Large intestine (tissue), 3 donors: ENCODE data around the gene USP15. TPM values are rescaled to one million over a fixed set of nuclear protein-coding genes. Genes with fewer than 3 reads are reported as not detected.

ENCODE experiments used
- DNase-seq, 2 donors: peaks; one replicate each; pipeline versions ENCODE4 v3.0.0 to v3.0.0-alpha.2; 2013
- H3K27ac ChIP-seq: one replicate; pipeline ENCODE4 v1.5.1; 2013; ENCODE audit warnings: low read length
- H3K27me3 ChIP-seq: 2 replicates; pipeline ENCODE4 v1.6.1; 2013; ENCODE audit warnings: low read length; ENCODE audit not compliant: control insufficient read depth, insufficient read depth
- H3K36me3 ChIP-seq: 2 replicates; pipeline ENCODE4 v1.6.1; 2013; ENCODE audit warnings: low read length; ENCODE audit not compliant: control insufficient read depth, insufficient read depth
- H3K4me1 ChIP-seq: one replicate; pipeline ENCODE4 v1.6.1; 2013; ENCODE audit warnings: low read length; ENCODE audit not compliant: control insufficient read depth, insufficient read depth
- H3K4me3 ChIP-seq: one replicate; pipeline ENCODE4 v1.5.1; 2013; ENCODE audit warnings: low read length
- H3K9me3 ChIP-seq: one replicate; pipeline ENCODE4 v1.6.1; 2013; ENCODE audit warnings: mild to moderate bottlenecking, low read depth, low read length, moderate library complexity; ENCODE audit not compliant: control insufficient read depth
- WGBS: methylation state at CpG from one replicate; pipeline ENCODE4 v1.1.5; 2013; ENCODE audit warnings: low lambda C conversion rate; ENCODE audit not compliant: insufficient coverage; 5-methylcytosine and 5-hydroxymethylcytosine counted together
- polyA plus RNA-seq: library from polyadenylated mRNA; unstranded; fragments of 120-200 nt; gene quantifications from one replicate; pipeline ENCODE4 v1.2.1, GENCODE V29; 2013

USP15 gene
- polyA plus RNA-seq, 1 donor, result 66.1 TPM

DNA sequence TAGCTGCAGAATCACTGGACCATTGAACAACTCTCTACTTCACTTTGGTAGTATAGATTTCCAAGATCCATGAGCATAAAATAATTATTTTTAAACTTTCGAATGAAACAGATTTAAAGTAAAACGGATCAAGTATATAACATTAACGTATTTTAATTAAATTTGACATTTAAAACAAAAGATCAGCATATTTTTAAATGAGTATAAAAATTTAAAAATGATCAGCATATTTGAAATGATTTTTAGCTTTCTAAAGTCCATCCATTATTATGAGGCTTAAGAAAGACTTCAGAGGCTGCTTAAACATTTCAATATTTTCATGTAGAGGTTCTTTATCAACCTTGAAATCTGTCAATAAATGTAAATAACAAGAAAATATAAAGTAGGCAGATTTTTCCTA is 5.2 kb upstream of the USP15 start:
- no peaks in the 10 kb centered on the region for H3K9me3 ChIP-seq
- H3K4me1 ChIP-seq, result no peaks in the 10 kb centered on the region
- H3K27me3 ChIP-seq, result no peaks in the 10 kb centered on the region
- H3K27ac ChIP-seq, result no peak overlapping the region
- no peaks in the 10 kb centered on the region for H3K36me3 ChIP-seq
- WGBS, result 96% methylated on average over 3 of the region's 3 CpGs
- no peak for DNase-seq
- no peak overlapping the region for H3K4me3 ChIP-seq

DNA sequence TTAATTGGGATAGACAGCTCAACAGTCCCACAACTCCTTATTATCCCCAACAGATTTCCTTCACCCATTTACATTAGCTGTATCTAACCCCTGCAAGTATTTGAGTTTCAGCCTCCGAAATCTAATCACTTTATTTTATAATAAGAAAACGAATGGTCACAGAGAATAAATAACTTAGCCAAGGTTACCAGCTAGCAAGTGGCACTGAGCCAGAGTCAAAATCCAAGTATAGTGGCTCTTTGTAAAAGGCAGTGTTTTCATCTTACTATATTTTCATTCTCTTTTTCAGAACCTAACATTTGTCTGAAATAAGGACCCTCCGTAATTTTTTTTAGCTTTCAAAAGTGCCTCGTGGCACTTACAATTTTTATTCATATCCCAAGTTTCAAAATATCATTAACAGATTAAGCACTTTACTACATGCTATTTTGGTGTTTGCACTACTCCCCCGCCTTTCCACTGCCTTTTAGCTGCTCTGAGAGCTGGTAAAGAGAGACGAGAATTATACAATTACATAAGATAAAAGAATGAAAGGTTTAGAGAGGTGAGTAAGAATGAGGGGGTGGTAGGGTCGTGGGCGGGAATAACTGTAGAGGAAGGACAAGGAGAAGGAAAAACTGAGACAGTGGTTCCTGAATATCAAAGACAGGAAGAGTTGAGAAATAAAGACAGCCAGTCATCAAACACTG is 3.7 kb upstream of the USP15 start:
- H3K27ac ChIP-seq, result no peak overlapping the region
- no peaks in the 10 kb centered on the region for H3K27me3 ChIP-seq
- no peaks in the 10 kb centered on the region for H3K9me3 ChIP-seq
- no peaks in the 10 kb centered on the region for H3K36me3 ChIP-seq
- whole genome bisulfite sequencing, result 87% methylated on average over 7 of the region's 8 CpGs
- H3K4me1 ChIP-seq, result peaks cover under 1% of the 10 kb centered on the region
- no peak for DNase-seq
- H3K4me3 ChIP-seq, result no peak overlapping the region

DNA sequence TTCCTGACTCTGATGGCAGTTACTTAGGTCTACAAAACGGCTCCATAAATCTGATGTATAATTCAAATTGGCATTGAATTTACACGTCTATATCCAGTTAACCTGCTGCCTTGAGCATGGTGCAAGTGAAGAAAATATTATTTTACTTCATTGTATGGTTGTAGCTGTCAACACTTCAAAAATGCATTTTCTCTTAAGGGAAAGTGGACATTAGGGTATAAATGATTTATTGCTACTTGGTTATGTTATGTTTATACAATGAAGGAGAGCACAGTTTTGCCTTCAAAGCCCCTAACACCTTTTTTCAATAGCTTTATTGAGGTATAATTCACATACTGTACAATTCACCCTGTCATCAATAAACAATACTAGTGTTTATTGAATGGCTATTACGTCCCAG is 2.0 kb upstream of the USP15 start:
- Histone ChIP-seq H3K4me3 (no peak overlapping the region), H3K27ac (no peak overlapping the region), H3K36me3 (no peaks in the 10 kb centered on the region), H3K4me1 (peaks cover 5% of the 10 kb centered on the region), H3K27me3 (no peaks in the 10 kb centered on the region), H3K9me3 (no peaks in the 10 kb centered on the region)
- DNase-seq, result no peak
- 93% methylated on average over 2 of the region's 3 CpGs for WGBS

DNA sequence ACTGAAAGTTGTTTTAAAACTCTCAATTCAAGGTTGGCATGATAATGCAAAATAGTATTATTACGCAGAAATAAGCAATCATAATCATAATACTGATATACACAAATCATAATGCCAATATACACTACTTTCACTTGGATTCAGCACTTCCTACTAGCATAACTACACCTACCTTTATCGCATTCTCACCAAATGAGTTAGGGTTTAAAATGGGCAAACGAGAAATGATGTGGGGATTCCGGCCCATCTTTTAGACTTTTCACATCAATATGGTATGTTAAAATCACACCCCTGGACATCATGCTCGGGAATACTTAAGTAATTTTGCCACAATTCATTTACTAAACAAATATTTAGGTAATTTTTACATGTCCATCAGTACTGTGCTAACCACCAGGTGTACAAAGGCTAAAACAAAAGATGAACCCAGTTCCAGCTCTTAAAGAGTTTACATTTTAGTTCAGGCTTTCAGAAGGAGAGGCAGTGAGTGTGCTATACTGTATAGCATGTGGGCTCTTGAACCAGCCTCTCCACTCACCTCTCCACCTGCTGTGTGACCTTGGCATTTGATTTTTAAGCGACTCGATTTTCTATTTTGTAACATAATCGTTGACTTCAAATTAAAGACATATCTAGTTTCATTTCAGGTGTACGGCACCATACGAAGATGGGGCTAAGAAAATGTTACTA is 1.1 kb upstream of the USP15 start:
- peak overlapping the region; percentile 94 for H3K4me3 ChIP-seq
- H3K27me3 ChIP-seq, result no peaks in the 10 kb centered on the region
- no peak for DNase-seq
- H3K4me1 ChIP-seq, result peaks cover 5% of the 10 kb centered on the region
- no peaks in the 10 kb centered on the region for H3K9me3 ChIP-seq
- peak overlapping the region; percentile 92 for H3K27ac ChIP-seq
- no peaks in the 10 kb centered on the region for H3K36me3 ChIP-seq
- 0% methylated on average over 5 of the region's 10 CpGs for WGBS

DNA sequence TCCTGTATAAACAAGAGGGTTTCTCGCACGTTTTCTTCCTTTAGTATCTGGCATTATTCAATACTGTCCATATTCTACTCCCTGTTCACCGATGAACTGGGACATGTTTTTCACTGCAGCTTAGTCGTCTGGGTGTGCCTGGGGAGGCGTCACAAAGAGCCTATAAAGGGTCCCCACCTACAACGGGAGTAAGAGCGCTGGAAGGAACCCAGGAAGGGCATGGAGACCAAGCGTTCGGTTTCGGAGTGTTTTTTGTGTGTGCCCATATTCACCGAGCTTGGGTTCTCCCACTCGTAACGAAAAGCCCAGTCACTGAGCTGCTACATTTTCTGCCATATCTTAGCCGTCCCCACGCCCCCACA is 592 bp upstream of the USP15 start:
- H3K27ac ChIP-seq, result peak overlapping the region; percentile 92
- peaks cover 5% of the 10 kb centered on the region for H3K4me1 ChIP-seq
- peak overlapping the region; percentile 94 for H3K4me3 ChIP-seq
- H3K9me3 ChIP-seq, result no peaks in the 10 kb centered on the region
- 0% methylated on average over 2 of the region's 15 CpGs for WGBS
- no peak for DNase-seq
- H3K36me3 ChIP-seq, result no peaks in the 10 kb centered on the region
- H3K27me3 ChIP-seq, result no peaks in the 10 kb centered on the region

DNA sequence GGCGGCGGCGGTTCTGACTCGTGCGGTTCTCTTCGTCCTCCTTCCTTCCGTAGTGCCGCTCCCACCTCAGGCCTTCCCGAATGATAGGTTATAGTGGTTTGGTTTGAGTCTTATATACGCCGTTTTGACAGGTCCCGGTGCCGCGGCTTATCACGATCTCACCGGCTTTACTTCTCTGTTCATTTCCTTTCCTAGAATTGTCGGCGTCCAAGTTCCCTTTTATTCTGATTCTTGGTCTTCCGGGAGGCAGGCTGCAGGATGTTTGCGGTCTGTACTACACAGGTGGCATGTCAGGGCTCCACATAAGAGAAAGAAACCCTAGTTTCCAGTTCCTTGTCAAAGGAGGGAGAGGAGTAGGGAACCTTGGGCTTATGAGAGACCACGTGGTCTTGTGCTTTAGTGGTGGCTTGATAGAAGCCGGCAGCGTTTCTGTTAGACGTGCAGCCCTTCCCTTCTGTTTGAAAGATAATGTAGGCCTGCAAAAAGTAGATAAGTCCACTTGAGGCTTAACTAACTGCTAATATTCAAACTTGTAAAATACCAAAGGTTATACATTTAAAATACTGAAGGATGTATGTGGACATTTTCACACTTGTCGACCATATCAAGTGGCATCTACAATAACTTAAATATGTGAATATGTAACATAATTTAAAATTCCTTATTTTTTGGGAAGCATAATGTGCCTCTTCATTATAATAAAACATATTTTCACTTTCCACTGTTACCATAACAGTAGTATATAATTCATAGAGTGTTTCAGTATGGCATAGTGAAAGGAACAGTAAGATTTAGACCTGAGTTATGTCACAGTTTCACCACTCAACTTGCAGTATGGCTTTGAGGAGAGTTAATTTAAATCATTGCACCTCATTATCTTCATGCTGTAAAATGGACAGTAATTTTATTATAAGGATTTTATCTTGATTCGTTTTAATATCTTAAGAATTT is 804 bp downstream of the USP15 start:
- Histone ChIP-seq H3K4me1 (peaks cover 5% of the 10 kb centered on the region), H3K36me3 (no peaks in the 10 kb centered on the region), H3K27ac (peak overlapping the region; percentile 92), H3K9me3 (no peaks in the 10 kb centered on the region), H3K4me3 (peak overlapping the region; percentile 94), H3K27me3 (no peaks in the 10 kb centered on the region)
- 20% methylated on average over 2 of the region's 26 CpGs for WGBS
- peak; percentile 11 to 61 for DNase-seq

DNA sequence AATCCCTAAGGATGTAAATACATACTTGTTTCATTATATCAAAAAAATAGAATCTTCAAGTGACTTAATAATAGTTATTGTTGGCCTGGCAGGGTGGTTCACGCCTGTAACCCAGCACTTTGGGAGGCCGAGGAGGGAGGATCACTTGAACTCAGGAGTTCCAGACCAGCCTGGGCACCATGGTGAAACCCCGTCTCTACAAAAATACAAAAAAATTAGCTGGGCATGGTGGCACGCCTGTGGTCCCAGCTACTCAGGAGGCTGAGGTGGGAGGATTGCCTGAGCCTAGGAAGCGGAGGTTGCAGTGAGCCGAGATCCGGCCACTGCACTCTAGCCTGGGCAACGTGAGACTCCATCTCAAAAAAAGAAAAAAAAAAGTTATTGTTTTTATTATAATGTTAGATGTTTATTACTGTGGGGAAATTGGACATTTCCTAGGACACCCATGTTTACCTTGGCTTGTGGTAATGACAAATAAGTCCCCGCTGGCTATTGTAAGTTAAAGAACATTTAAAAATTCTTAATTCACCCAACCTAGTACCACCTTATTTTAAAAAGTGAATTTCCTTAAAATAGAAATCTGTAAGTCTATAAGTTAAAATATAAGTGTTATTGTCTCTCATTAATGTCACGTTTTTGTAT is 1.8 kb downstream of the USP15 start:
- no peak overlapping the region for H3K27ac ChIP-seq
- WGBS, result 100% methylated on average over 4 of the region's 10 CpGs
- peaks cover 5% of the 10 kb centered on the region for H3K4me1 ChIP-seq
- no peaks in the 10 kb centered on the region for H3K9me3 ChIP-seq
- no peak for DNase-seq
- H3K4me3 ChIP-seq, result peak overlapping the region; percentile 94
- no peaks in the 10 kb centered on the region for H3K36me3 ChIP-seq
- no peaks in the 10 kb centered on the region for H3K27me3 ChIP-seq

DNA sequence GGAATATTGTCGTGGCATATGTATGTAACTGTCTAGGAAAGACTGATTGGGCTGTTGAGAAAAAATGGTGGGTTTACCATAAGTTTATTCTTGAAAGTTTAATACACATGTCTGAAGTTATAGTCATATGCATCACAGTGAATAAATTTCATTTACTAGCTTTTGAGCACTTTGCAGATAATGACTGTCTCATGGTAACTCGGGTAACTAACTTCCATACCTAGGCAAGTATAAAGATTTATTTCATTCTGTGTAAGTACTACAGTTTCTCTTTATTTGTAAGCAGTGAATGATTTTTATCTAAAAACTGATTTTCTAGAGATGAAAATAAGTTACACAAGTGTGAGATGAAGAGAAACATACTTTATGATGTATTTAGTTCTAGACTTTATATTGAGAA is 3.0 kb downstream of the USP15 start:
- Histone ChIP-seq H3K36me3 (no peaks in the 10 kb centered on the region), H3K4me1 (peaks cover 5% of the 10 kb centered on the region), H3K27me3 (no peaks in the 10 kb centered on the region), H3K27ac (no peak overlapping the region), H3K4me3 (no peak overlapping the region), H3K9me3 (no peaks in the 10 kb centered on the region)
- DNase-seq, result no peak
- no CpG with 5 or more reads among the region's 2 CpGs for WGBS

DNA sequence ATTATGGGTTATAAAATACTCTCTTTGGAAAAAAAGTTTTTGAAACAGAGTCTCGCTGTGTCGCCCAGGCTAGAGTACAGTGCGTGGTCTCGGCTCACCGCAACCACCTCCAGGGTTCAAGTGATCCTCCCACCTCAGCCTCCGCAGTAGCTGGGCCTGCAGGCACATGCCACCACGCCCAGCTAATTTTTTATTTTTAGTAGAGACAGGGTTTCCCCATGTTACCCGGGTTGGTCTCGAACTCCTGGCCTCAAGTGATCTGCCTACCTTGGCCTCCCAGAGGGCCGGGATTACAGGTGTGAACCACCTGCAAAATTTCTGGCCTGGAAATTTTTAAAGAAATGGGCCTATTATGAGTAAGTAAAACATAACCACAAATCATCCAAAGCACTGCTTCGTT is 3.8 kb downstream of the USP15 start:
- Histone ChIP-seq H3K36me3 (no peaks in the 10 kb centered on the region), H3K4me1 (peaks cover 5% of the 10 kb centered on the region), H3K9me3 (no peaks in the 10 kb centered on the region), H3K4me3 (no peak overlapping the region), H3K27me3 (no peaks in the 10 kb centered on the region), H3K27ac (no peak overlapping the region)
- WGBS, result 40% methylated on average over 1 of the region's 11 CpGs
- no peak for DNase-seq

DNA sequence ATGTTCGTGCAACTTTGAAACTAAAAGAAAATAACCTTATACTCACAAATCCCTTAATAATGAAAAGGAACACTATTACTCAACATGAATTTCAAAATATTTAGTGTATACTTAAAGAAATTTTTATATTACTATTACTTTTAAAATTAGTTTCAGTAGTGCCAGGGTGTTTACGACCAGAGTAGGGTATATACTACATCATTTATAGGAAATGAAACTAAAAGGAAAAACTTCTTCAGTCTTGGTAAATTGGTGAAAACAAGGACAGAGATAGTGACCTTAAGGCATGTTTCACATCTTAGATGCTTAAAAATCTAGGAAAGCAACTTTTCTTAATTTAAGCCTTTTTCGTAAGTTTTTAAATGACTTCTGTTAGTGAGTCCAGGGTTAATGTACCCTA is 4.5 kb downstream of the USP15 start:
- Histone ChIP-seq H3K36me3 (no peaks in the 10 kb centered on the region), H3K4me3 (no peak overlapping the region), H3K4me1 (peaks cover 5% of the 10 kb centered on the region), H3K27ac (no peak overlapping the region), H3K27me3 (no peaks in the 10 kb centered on the region), H3K9me3 (no peaks in the 10 kb centered on the region)
- WGBS, result 93% methylated on average over 2 of the region's 3 CpGs
- no peak for DNase-seq
